ENCODE data around the gene OTOG. TPM values are rescaled to one million over a fixed set of nuclear protein-coding genes. Genes with fewer than 3 reads are reported as not detected.

The OTOG gene, protein sequence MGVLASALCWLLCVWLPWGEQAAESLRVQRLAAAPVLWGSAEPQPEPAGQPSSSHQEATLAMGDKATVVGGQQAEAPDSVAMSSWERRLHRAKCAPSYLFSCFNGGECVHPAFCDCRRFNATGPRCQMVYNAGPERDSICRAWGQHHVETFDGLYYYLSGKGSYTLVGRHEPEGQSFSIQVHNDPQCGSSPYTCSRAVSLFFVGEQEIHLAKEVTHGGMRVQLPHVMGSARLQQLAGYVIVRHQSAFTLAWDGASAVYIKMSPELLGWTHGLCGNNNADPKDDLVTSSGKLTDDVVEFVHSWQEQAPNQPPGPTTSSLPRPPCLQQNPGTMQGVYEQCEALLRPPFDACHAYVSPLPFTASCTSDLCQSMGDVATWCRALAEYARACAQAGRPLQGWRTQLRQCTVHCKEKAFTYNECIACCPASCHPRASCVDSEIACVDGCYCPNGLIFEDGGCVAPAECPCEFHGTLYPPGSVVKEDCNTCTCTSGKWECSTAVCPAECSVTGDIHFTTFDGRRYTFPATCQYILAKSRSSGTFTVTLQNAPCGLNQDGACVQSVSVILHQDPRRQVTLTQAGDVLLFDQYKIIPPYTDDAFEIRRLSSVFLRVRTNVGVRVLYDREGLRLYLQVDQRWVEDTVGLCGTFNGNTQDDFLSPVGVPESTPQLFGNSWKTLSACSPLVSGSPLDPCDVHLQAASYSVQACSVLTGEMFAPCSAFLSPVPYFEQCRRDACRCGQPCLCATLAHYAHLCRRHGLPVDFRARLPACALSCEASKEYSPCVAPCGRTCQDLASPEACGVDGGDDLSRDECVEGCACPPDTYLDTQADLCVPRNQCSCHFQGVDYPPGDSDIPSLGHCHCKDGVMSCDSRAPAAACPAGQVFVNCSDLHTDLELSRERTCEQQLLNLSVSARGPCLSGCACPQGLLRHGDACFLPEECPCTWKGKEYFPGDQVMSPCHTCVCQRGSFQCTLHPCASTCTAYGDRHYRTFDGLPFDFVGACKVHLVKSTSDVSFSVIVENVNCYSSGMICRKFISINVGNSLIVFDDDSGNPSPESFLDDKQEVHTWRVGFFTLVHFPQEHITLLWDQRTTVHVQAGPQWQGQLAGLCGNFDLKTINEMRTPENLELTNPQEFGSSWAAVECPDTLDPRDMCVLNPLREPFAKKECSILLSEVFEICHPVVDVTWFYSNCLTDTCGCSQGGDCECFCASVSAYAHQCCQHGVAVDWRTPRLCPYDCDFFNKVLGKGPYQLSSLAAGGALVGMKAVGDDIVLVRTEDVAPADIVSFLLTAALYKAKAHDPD (N-terminal part only)
- total RNA-seq = under 0.01 TPM in 1 of 2 replicates, not detected in the other

DNA sequence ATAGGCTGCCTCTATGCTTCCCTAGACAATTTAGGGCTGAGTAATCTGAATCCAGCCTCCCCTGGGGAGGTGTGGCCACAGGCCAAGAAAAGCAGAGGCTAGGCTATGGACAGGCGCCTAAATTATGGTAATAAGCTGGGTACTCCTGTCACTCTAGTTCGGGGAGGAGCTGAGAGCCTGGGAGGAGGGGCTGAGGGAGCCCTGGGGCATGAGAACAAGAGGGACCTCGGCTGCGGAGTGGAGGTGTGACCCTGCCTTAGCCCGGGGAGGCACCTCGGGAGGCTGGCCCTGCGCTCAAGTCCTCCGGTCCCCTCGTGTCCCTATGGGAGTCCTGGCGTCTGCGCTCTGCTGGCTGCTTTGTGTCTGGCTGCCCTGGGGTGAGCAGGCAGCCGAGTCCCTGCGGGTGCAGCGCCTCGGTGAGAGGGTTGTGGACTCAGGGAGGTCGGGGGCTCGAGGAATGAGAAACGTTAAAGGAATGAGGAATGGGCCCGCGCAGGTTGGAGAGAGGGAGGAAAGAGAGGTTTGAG, at the start of gene OTOG:
Gene OTOG, plus strand, starts transcription at position 209 of the 527 bp plus-strand sequence. Its CDS starts 114 bp downstream, at position 323.

DNA sequence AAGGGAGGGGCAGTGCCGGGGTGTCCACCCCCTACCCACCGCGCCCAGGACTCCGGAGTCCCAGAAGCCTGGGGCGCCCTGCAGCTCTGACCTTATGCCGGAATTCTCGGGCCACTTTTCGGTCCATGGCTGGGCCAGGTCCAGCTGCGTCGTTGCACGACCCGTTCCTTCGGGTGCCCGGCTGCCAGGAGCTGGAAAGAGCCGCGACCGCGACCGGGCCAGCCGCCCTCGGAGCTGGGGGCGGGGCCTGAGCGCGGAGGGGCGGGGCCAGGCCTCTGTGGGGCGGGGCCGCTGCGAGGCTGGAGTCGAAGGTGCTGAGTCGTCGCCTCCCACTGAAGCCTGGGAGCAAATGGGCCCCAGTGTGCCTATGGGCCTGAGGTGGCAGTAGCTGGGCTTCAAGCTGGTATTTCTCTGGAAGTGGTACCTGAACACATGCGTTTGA, 2.9 kb upstream of the OTOG start, which contains the start of gene USH1C:
Gene USH1C, minus strand, starts transcription at position 236 of the 442 bp plus-strand sequence. Its CDS starts 109 bp downstream, at position 127.

Other genes with a start within 250 kb of the OTOG start
- 2.6 and 2.9 TPM in 2 replicates for gene NCR3LG1, start 195.5 kb upstream of the OTOG start, total RNA-seq
- gene KCNJ11, start 158.6 kb upstream of the OTOG start, total RNA-seq = 0.24 and 0.43 TPM in 2 replicates
- gene ABCC8, start 70.4 kb upstream of the OTOG start, total RNA-seq = not detected in 2 replicates
- 0.96 TPM in 1 of 2 replicates, not detected in the other for gene USH1C, start 2.8 kb upstream of the OTOG start, total RNA-seq
- not detected in 2 replicates for gene MYOD1, start 172.3 kb downstream of the OTOG start, total RNA-seq
- gene KCNC1, start 187.5 kb downstream of the OTOG start, total RNA-seq = under 0.01 TPM in 2 replicates